Posterior vena cava (tissue), 2 donors: ENCODE results near the gene GDPD4. TPM values are rescaled to one million over a fixed set of nuclear protein-coding genes. Genes with fewer than 3 reads are reported as not detected.

Source experiments
- total RNA-seq, 2 donors: library from RNA; stranded (reverse); fragmentation: NEBNext Ultra II Directional; extraction: Animal tissue kit (Norgen Biotek cat#: 25700); gene quantifications; one replicate each; pipeline ENCODE4 v1.2.1, GENCODE V29; 2021
- donor health status: DM: yes; HTN: yes; CAD: no.
- donor health status: DM: yes; HTN: yes; CAD: no.

GDPD4 gene
- total RNA-seq, 2 donors from 2014 or later = not detected

Other genes with a start within 250 kb of the GDPD4 start
- gene CAPN5, start 234.7 kb downstream of the GDPD4 start, total RNA-seq = 10 to 100 TPM; 14.4 to 23.4 TPM
- under 1 TPM in 1 of 2 donors, not detected in 1; 0.76 TPM for gene OMP, start 198.8 kb downstream of the GDPD4 start, total RNA-seq
- 10 to 100 TPM; 12.2 to 17.3 TPM for gene MYO7A, start 173.4 kb downstream of the GDPD4 start, total RNA-seq
- 10 to 100 TPM; 31.0 to 31.9 TPM for gene PAK1, start 172.4 kb upstream of the GDPD4 start, total RNA-seq